Heart left ventricle (tissue), 16 donors: ENCODE data around the gene SLC1A7. TPM values are rescaled to one million over a fixed set of nuclear protein-coding genes. Genes with fewer than 3 reads are reported as not detected.

Experiments used
- ATAC-seq, 4 donors: fragments of 200-7000 bp; cut with Tn5 transposase; one replicate each; pipeline ENCODE4 v1.9.1; 2020 to 2022; ENCODE audit warnings: moderate library complexity in 4 of 4, mild to moderate bottlenecking in 3 of 4, moderate number of reproducible peaks in 1 of 4
- DNase-seq, 5 donors: peaks; one replicate each; pipeline ENCODE4 v3.0.0-alpha.2; 2020
- H3K27ac ChIP-seq, 12 donors: fragments of 200-600 bp; sonication (generic) in 4 of 12; one replicate each; pipeline versions ENCODE4 v1.5.0 to v1.8.0; 2016 to 2022; ENCODE audit warnings: mild to moderate bottlenecking in 2 of 12
- H3K27me3 ChIP-seq, 9 donors: fragments of 200-600 bp; sonication (generic) in 2 of 9; one replicate each; pipeline versions ENCODE4 v1.5.1 to v1.8.0; 2016 to 2022; ENCODE audit warnings: mild to moderate bottlenecking in 3 of 9
- H3K36me3 ChIP-seq, 9 donors: fragments of 200-600 bp; sonication (generic) in 2 of 9; one replicate each; pipeline versions ENCODE4 v1.5.0 to v1.8.0; 2018 to 2022; ENCODE audit warnings: mild to moderate bottlenecking in 2 of 9
- H3K4me1 ChIP-seq, 12 donors: fragments of 200-600 bp; sonication (generic) in 4 of 12; one replicate each; pipeline versions ENCODE4 v1.5.0 to v1.8.0; 2016 to 2022; ENCODE audit warnings: mild to moderate bottlenecking in 3 of 12
- H3K4me3 ChIP-seq, 12 donors: fragments of 200-600 bp; sonication (generic) in 4 of 12; one replicate each; pipeline versions ENCODE4 v1.5.0 to v1.8.0; 2017 to 2022; ENCODE audit warnings: mild to moderate bottlenecking in 9 of 12, moderate library complexity in 4 of 12
- H3K9me3 ChIP-seq, 12 donors: fragments of 200-600 bp; sonication (generic) in 4 of 12; one replicate each; pipeline versions ENCODE4 v1.5.0 to v1.8.0; 2016 to 2022; ENCODE audit warnings: mild to moderate bottlenecking in 1 of 12
- POLR2A ChIP-seq, 2 donors: fragments of 450-650 bp; IDR thresholded peaks; one replicate each; pipeline ENCODE4 v1.6.1; 2017; ENCODE audit warnings: antibody characterized with exemption in 2 of 2, mild to moderate bottlenecking in 2 of 2, moderate library complexity in 2 of 2
- WGBS, 4 donors: extraction: QIAGEN DNeasy Blood & Tissue Kit in 2 of 4; methylation state at CpG; one replicate each; pipeline versions ENCODE4 v1.1.5 to v1.1.7; 2013 to 2018; 5-methylcytosine and 5-hydroxymethylcytosine counted together
- intact Hi-C, 10 donors: fragments of 100-400 bp; cut with DNase I; formaldehyde crosslinking; loops; one replicate each; pipeline versions ENCODE4 v1.11.1 to v1.14.2; 2022
- polyA plus RNA-seq, 2 donors: library from polyadenylated mRNA; stranded (reverse); fragments of 200-250 nt; gene quantifications; one replicate each; pipeline ENCODE4 v1.2.3, GENCODE V29; 2013
- total RNA-seq, 9 donors: library from RNA; depleted of rRNA in 2 of 9; stranded (reverse); fragments of >200 nt in 2 of 9; fragmentation: NEBNext Ultra II Directional in 3 of 9; extraction: Animal tissue kit (Norgen Biotek cat#: 25700) in 3 of 9; gene quantifications; one replicate each; pipeline versions ENCODE4 v1.1.0 to v1.2.4, GENCODE V29; 2016 to 2023
- TF ChIP-seq, protein P1 (sequence below), 12 donors: fragments of 200-600 bp; sonication (generic) in 4 of 12; IDR thresholded peaks; one replicate each; pipeline versions ENCODE4 v1.5.0 to v1.8.0; 2018 to 2022; ENCODE audit warnings: antibody characterized with exemption in 12 of 12, mild to moderate bottlenecking in 5 of 12
- donor health status: ischemic (EF 13 %, LVEDD 7.1; RV severe dilation, severe dysfunction).
- donor health status: healthy with polysubstance abuse.
- donor health status: DM: no; HTN: yes; CAD: no.
- donor health status: DM: no; HTN: no; CAD: no.
- donor health status: ischemic (EF 25% LVEDD 6.9; RV normal size, moderate dysfunction).
- donor health status: ischemic (EF 25% LVEDD 5.7; RV mildly dilated, moderate dysfunction).
- donor health status: healthy.
- donor health status: DM: yes; HTN: yes; CAD: no.
- donor health status: ischemic (EF 35%, LVEDD 5.7; RV mildly dilated, moderate dysfunction).
- donor health status: nonischemic (EF 11% LVEDD 7.7; RV severe dilation, severe dysfunction).
- donor health status: DM: yes; HTN: yes; CAD: no.
- donor health status: PGD.
- donor health status: ischemic (EF 29% LVEDD 5.4; RV normal size, mild dysfunction).
- donor health status: nonischemic (EF 23%, LVEDD 6.1; RV moderate dilation, normal function).

Gene SLC1A7
- total and polyA plus RNA-seq, 11 donors = 0.07 to 1.1 (median 0.33) TPM; not detected in 2

- intact Hi-C loops = no loop called here
These were observed 103.9 kb downstream of the SLC1A7 start for GRCh38 chr1:53038566-53038965.

More at GRCh38 chr1:53038566-53038965, 103.9 kb downstream of the SLC1A7 start:
- ATAC-seq (no peak), DNase-seq (no peak)
- no peaks in the 10 kb centered on the region for H3K4me1 ChIP-seq
- no peak overlapping the region for H3K4me3 ChIP-seq
- H3K27me3 ChIP-seq = no peaks in the 10 kb centered on the region
- TF ChIP-seq, protein P1, sequence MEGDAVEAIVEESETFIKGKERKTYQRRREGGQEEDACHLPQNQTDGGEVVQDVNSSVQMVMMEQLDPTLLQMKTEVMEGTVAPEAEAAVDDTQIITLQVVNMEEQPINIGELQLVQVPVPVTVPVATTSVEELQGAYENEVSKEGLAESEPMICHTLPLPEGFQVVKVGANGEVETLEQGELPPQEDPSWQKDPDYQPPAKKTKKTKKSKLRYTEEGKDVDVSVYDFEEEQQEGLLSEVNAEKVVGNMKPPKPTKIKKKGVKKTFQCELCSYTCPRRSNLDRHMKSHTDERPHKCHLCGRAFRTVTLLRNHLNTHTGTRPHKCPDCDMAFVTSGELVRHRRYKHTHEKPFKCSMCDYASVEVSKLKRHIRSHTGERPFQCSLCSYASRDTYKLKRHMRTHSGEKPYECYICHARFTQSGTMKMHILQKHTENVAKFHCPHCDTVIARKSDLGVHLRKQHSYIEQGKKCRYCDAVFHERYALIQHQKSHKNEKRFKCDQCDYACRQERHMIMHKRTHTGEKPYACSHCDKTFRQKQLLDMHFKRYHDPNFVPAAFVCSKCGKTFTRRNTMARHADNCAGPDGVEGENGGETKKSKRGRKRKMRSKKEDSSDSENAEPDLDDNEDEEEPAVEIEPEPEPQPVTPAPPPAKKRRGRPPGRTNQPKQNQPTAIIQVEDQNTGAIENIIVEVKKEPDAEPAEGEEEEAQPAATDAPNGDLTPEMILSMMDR (IDR thresholded peaks at IDR 0.05) = no peak
- TF ChIP-seq POLR2A (IDR thresholded peaks at IDR 0.05) = no peak
- H3K36me3 ChIP-seq = peaks cover 0 to 48% (median 39%) of the 10 kb centered on the region in 9 donors
- H3K9me3 ChIP-seq = no peaks in the 10 kb centered on the region
- 88 to 92% (median 89%) methylated on average over 3 of the region's 3 CpGs for WGBS, 4 donors
- H3K27ac ChIP-seq = no peak overlapping the region

Other genes starting within 250 kb of the SLC1A7 start
- gene ECHDC2, start 220.9 kb downstream of the SLC1A7 start, total RNA-seq = 100 to 1,000 TPM in 3 of 9 donors, 10 to 100 TPM in 6; 77.1 to 130 (median 96.2) TPM
- gene ECHDC2, start 220.9 kb downstream of the SLC1A7 start, polyA plus RNA-seq = 100 to 1,000 TPM in 1 of 2 donors, 10 to 100 TPM in 1; 64.9 to 126 TPM
- gene SCP2, start 215.4 kb downstream of the SLC1A7 start, total RNA-seq = 100 to 1,000 TPM in 8 of 9 donors, 10 to 100 TPM in 1; 83.4 to 143 (median 132) TPM
- 100 to 1,000 TPM in 1 of 2 donors, 10 to 100 TPM in 1; 95.1 to 134 TPM for gene SCP2, start 215.4 kb downstream of the SLC1A7 start, polyA plus RNA-seq
- 10 to 100 TPM in 8 of 9 donors, 1 to 10 TPM in 1; 5.9 to 61.8 (median 18.5) TPM for gene PODN, start 80.4 kb downstream of the SLC1A7 start, total RNA-seq
- 1 to 10 TPM; 5.2 to 9.8 TPM for gene PODN, start 80.4 kb downstream of the SLC1A7 start, polyA plus RNA-seq
- gene CPT2, start 54.2 kb upstream of the SLC1A7 start, total RNA-seq = 10 to 100 TPM; 24.2 to 62.3 (median 35.8) TPM
- 10 to 100 TPM; 14.7 to 19.6 TPM for gene CPT2, start 54.2 kb upstream of the SLC1A7 start, polyA plus RNA-seq
- gene CZIB, start 78.0 kb upstream of the SLC1A7 start, total RNA-seq = 10 to 100 TPM; 39.4 to 52.1 (median 46.1) TPM
- 10 to 100 TPM; 45.2 to 85.0 TPM for gene CZIB, start 78.0 kb upstream of the SLC1A7 start, polyA plus RNA-seq
- gene MAGOH, start 95.9 kb upstream of the SLC1A7 start, total RNA-seq = 10 to 100 TPM; 18.8 to 42.4 (median 21.6) TPM
- 10 to 100 TPM; 63.4 to 74.2 TPM for gene MAGOH, start 95.9 kb upstream of the SLC1A7 start, polyA plus RNA-seq
- gene LRP8, start 185.4 kb upstream of the SLC1A7 start, total RNA-seq = 1 to 10 TPM in 8 of 9 donors, under 1 TPM in 1; 0.75 to 8.0 (median 1.7) TPM
- 1 to 10 TPM in 1 of 2 donors, under 1 TPM in 1; 0.27 to 2.8 TPM for gene LRP8, start 185.4 kb upstream of the SLC1A7 start, polyA plus RNA-seq